HepG2 (cell line): ENCODE measurements around the gene GNRH2. TPM values are rescaled to one million over a fixed set of nuclear protein-coding genes. Genes with fewer than 3 reads are reported as not detected.

Experiments
- ATAC-seq: fragments of 200-7000 bp; cut with Tn5 transposase; 3 replicates; pipeline ENCODE4 v1.9.1; 2020; ENCODE audit warnings: mild to moderate bottlenecking, moderate library complexity
- BruUV-seq: library from RNA; stranded (reverse); fragments of 400-500 nt; replicated peaks from 2 replicates; lab custom pipeline; 2021; lab: Mats Ljungman, UMichigan
- CTCF ChIA-PET: fragments of 300-600 bp; formaldehyde crosslinking; extraction: SDS; loops from one replicate; lab custom pipeline; 2021; ENCODE audit warnings: low total read pairs, inconsistent platforms, low intra/inter-chr PET ratio; lab: Yijun Ruan, JAX
- POLR2A ChIA-PET: fragments of 350-600 bp; sonication (Branson Sonifier 250); formaldehyde crosslinking; loops from one replicate; lab custom pipeline; 2020; ENCODE audit warnings: antibody characterized with exemption, inconsistent platforms; lab: Yijun Ruan, JAX
- DNase-seq: peaks from one replicate; pipeline ENCODE4 v3.0.0-alpha.2; 2015; ENCODE audit warnings: low spot score
- FAIRE-seq: peaks from 3 replicates; lab custom pipeline; 2011; peaks lifted over from hg19 to GRCh38; lab: Jason Lieb, UNC
- H2AFZ ChIP-seq: one replicate; pipeline ENCODE4 v1.6.1; 2011; ENCODE audit warnings: low read length, inconsistent platforms
- H3K27ac ChIP-seq: fragments of 300-600 bp; 3 replicates; pipeline ENCODE4 v1.8.0; 2011; ENCODE audit warnings: mixed run types, mild to moderate bottlenecking, mixed read lengths, low read length, inconsistent platforms; ENCODE audit not compliant: insufficient read depth; ENCODE audit errors: extremely low read length
- H3K27me3 ChIP-seq, 2 experiments: fragments of 200-600 bp in 1 of 2; 2 replicates in 1 of 2; 3 replicates in 1 of 2; pipeline versions ENCODE4 v1.6.0 to v1.8.0; 2011; ENCODE audit warnings: low read length in 2 of 2, mild to moderate bottlenecking in 2 of 2, moderate library complexity in 2 of 2, inconsistent platforms in 1 of 2; ENCODE audit not compliant: insufficient read depth in 2 of 2, control insufficient read depth in 1 of 2
- H3K36me3 ChIP-seq, 2 experiments: fragments of 200-600 bp in 1 of 2; replicated peaks in 1 of 2; 2 replicates in 1 of 2; 3 replicates in 1 of 2; pipeline versions ENCODE4 v1.5.1 to v1.8.0; 2011; ENCODE audit warnings: low read length in 2 of 2, inconsistent platforms in 1 of 2; ENCODE audit not compliant: insufficient read depth in 2 of 2, control insufficient read depth in 1 of 2
- H3K4me1 ChIP-seq: 2 replicates; pipeline ENCODE4 v1.5.1; 2012; ENCODE audit warnings: low read length, inconsistent platforms; ENCODE audit not compliant: insufficient read depth
- H3K4me2 ChIP-seq: 2 replicates; pipeline ENCODE4 v1.6.0; 2011; ENCODE audit warnings: low read depth, low read length, inconsistent platforms
- H3K4me3 ChIP-seq, 3 experiments: fragments of 200-600 bp in 1 of 3; sonication (generic), shearing (Covaris generic) in 1 of 3; replicated peaks in 1 of 3; 2 replicates each; pipeline ENCODE4 v1.5.1; 2011 to 2016; ENCODE audit warnings: low read length in 3 of 3, inconsistent platforms in 2 of 3, low read depth in 2 of 3, mild to moderate bottlenecking in 2 of 3, control low read depth in 1 of 3, mixed read lengths in 1 of 3; ENCODE audit not compliant: insufficient read depth in 1 of 3
- H3K79me2 ChIP-seq: one replicate; pipeline ENCODE4 v1.6.1; 2011; ENCODE audit warnings: low read length, inconsistent platforms; ENCODE audit not compliant: insufficient read depth
- H3K9ac ChIP-seq: 2 replicates; pipeline ENCODE4 v1.6.0; 2011; ENCODE audit warnings: mild to moderate bottlenecking, low read depth, low read length, inconsistent platforms; ENCODE audit not compliant: insufficient read depth
- H3K9me3 ChIP-seq: 2 replicates; pipeline ENCODE4 v1.5.1; 2012; ENCODE audit warnings: mild to moderate bottlenecking, low read length
- H4K20me1 ChIP-seq: 2 replicates; pipeline ENCODE4 v1.6.0; 2011; ENCODE audit warnings: inconsistent platforms, mild to moderate bottlenecking, low read length, moderate library complexity; ENCODE audit not compliant: insufficient read depth
- AGO1 ChIP-seq: fragments of 200-400 bp; formaldehyde crosslinking; IDR thresholded peaks from 2 replicates; pipeline ENCODE4 v1.6.1; 2017; ENCODE audit warnings: mild to moderate bottlenecking, low read depth, low read length, moderate library complexity; ENCODE audit not compliant: poor library complexity, severe bottlenecking
- MIER3 ChIP-seq: IDR thresholded peaks from 2 replicates; pipeline ENCODE4 v1.6.1; 2016; ENCODE audit warnings: missing compliant biosample characterization, borderline replicate concordance
- MTF1 ChIP-seq: sonication (generic); formaldehyde crosslinking; IDR thresholded peaks from 2 replicates; pipeline ENCODE4 v1.5.0; 2020; ENCODE audit warnings: missing genetic modification reagents
- ONECUT2 ChIP-seq: sonication (generic); formaldehyde crosslinking; IDR thresholded peaks from 2 replicates; pipeline ENCODE4 v1.4.0; 2020; ENCODE audit warnings: missing genetic modification reagents
- POLR2AphosphoS5 ChIP-seq: IDR thresholded peaks from 2 replicates; pipeline ENCODE4 v1.6.1; 2012; ENCODE audit warnings: low read depth, low read length
- RBAK ChIP-seq: sonication (generic); formaldehyde crosslinking; IDR thresholded peaks from 2 replicates; pipeline ENCODE4 v1.5.1; 2020; ENCODE audit warnings: mild to moderate bottlenecking, missing genetic modification reagents
- RELA ChIP-seq: sonication (generic); formaldehyde crosslinking; IDR thresholded peaks from 2 replicates; pipeline ENCODE4 v1.4.0; 2020; ENCODE audit warnings: missing genetic modification reagents
- SAP130 ChIP-seq: IDR thresholded peaks from 2 replicates; pipeline ENCODE4 v1.6.1; 2016; ENCODE audit warnings: low read depth
- SATB2 ChIP-seq: sonication (generic); formaldehyde crosslinking; IDR thresholded peaks from 2 replicates; pipeline ENCODE4 v1.5.0; 2020; ENCODE audit warnings: missing genetic modification reagents
- SCMH1 ChIP-seq: sonication (generic); formaldehyde crosslinking; IDR thresholded peaks from 2 replicates; pipeline ENCODE4 v1.9.0; 2021; ENCODE audit warnings: missing genetic modification reagents, mild to moderate bottlenecking, borderline replicate concordance
- TBP ChIP-seq: sonication (generic); formaldehyde crosslinking; IDR thresholded peaks from 2 replicates; pipeline ENCODE4 v1.5.0; 2020; ENCODE audit warnings: missing genetic modification reagents
- TCF12 ChIP-seq, 2 experiments: fragments of 450-650 bp in 1 of 2; sonication (generic) in 1 of 2; formaldehyde crosslinking in 1 of 2; IDR thresholded peaks; 2 replicates each; pipeline versions ENCODE4 v1.6.1 to v1.8.0; 2017 to 2022; ENCODE audit warnings: antibody characterized with exemption in 1 of 2, mild to moderate bottlenecking in 1 of 2, missing genetic modification reagents in 1 of 2, moderate library complexity in 1 of 2
- ZBTB20 ChIP-seq: sonication (generic); formaldehyde crosslinking; IDR thresholded peaks from 2 replicates; pipeline ENCODE4 v1.8.1; 2023; ENCODE audit warnings: missing genetic modification reagents, low read depth, mild to moderate bottlenecking, borderline replicate concordance
- ZFP62 ChIP-seq: sonication (generic); formaldehyde crosslinking; IDR thresholded peaks from 2 replicates; pipeline ENCODE4 v1.4.0; 2020; ENCODE audit warnings: missing genetic modification reagents
- ZNF782 ChIP-seq: sonication (generic); formaldehyde crosslinking; IDR thresholded peaks from 2 replicates; pipeline ENCODE4 v1.4.0; 2020; ENCODE audit warnings: missing genetic modification reagents, mild to moderate bottlenecking, borderline replicate concordance
- WGBS: methylation state at CpG from one replicate; pipeline ENCODE4 v1.1.6; 2017; ENCODE audit warnings: low lambda C conversion rate; 5-methylcytosine and 5-hydroxymethylcytosine counted together
- in situ Hi-C: cut with HindIII; loops from 2 replicates; pipeline ENCODE4 v1.10.0; 2017; ENCODE audit warnings: low pct_unique_long_range_greater_than_20kb; ENCODE audit not compliant: extremely low pct_ligation_motif_present
- intact Hi-C: fragments of 100-400 bp; cut with micrococcal nuclease; formaldehyde crosslinking; loops from one replicate; pipeline ENCODE4 v1.10.0; 2022; ENCODE audit not compliant: unreplicated experiment
- polyA plus RNA-seq, 8 experiments: library from polyadenylated mRNA; depleted of rRNA in 3 of 8; stranded (reverse) in 7 of 8; unstranded in 1 of 8; fragments of >200 nt; fragmentation: Illumina TruSeq in 4 of 8; extraction: Trizol in 4 of 8; gene quantifications; 2 replicates each; pipeline versions ENCODE4 v1.2.1 to v1.2.3, GENCODE V29; 2011 to 2016; ENCODE audit warnings: low read depth in 4 of 8, missing spikeins in 1 of 8, mixed read lengths in 1 of 8; ENCODE audit not compliant: insufficient read depth in 1 of 8
- total RNA-seq, 5 experiments: library from RNA; depleted of rRNA; stranded (reverse); fragments of >200 nt; fragmentation: Illumina TruSeq; extraction: Trizol; gene quantifications; 2 replicates each; pipeline ENCODE4 v1.2.3, GENCODE V29; 2016; ENCODE audit warnings: low read depth in 1 of 5
- TF ChIP-seq, protein P1 (sequence below): sonication (generic); formaldehyde crosslinking; IDR thresholded peaks from 2 replicates; pipeline ENCODE4 v1.8.1; 2023; ENCODE audit warnings: mild to moderate bottlenecking, missing genetic modification reagents
- TF ChIP-seq, protein P2 (sequence below): sonication (generic); formaldehyde crosslinking; IDR thresholded peaks from 2 replicates; pipeline ENCODE4 v1.4.0; 2020; ENCODE audit warnings: mild to moderate bottlenecking, missing genetic modification reagents

GNRH2 gene
- total and polyA plus RNA-seq, 2 of the 13 experiments (the other 11 are each of a cell fraction or from before 2014, with no cell fraction given): 0.28 TPM; not detected in 1

- Histone ChIP-seq H3K27ac (no peak overlapping the region), H3K4me3 (no peak overlapping the region), H3K9ac (no peak overlapping the region), H2AFZ (no peak overlapping the region)
- intact Hi-C loops: no loop called here
- TF ChIP-seq MIER3 (CRISPR knock-in tag) (no peak), ZFP62 (CRISPR knock-in tag) (no peak), TCF12 (IDR thresholded peaks at IDR 0.05) (no peak), TCF12 (CRISPR knock-in tag; IDR thresholded peaks at IDR 0.05) (no peak), ONECUT2 (CRISPR knock-in tag) (no peak), SAP130 (no peak), ZBTB20 (no peak), RBAK (CRISPR knock-in tag) (no peak), POLR2AphosphoS5 (no peak), MTF1 (no peak), AGO1 (no peak), RELA (CRISPR knock-in tag) (no peak), TBP (CRISPR knock-in tag) (no peak), ZNF782 (CRISPR knock-in tag) (no peak), SATB2 (no peak), SCMH1 (CRISPR knock-in tag) (no peak)
- TF ChIP-seq, protein P1, sequence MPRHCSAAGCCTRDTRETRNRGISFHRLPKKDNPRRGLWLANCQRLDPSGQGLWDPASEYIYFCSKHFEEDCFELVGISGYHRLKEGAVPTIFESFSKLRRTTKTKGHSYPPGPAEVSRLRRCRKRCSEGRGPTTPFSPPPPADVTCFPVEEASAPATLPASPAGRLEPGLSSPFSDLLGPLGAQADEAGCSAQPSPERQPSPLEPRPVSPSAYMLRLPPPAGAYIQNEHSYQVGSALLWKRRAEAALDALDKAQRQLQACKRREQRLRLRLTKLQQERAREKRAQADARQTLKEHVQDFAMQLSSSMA (CRISPR knock-in tag): no peak
- TF ChIP-seq, protein P2, sequence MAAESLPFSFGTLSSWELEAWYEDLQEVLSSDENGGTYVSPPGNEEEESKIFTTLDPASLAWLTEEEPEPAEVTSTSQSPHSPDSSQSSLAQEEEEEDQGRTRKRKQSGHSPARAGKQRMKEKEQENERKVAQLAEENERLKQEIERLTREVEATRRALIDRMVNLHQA (CRISPR knock-in tag): no peak
- TF ChIP-seq, all 625 proteins: peak for 0
- Histone ChIP-seq H3K4me1 (no peaks in the 10 kb centered on the region), H3K27me3 (no peaks in the 10 kb centered on the region), H3K4me2 (no peak overlapping the region), H3K9me3 (no peaks in the 10 kb centered on the region), H4K20me1 (no peaks in the 10 kb centered on the region), H3K79me2 (no peaks in the 10 kb centered on the region), H3K36me3 (peaks cover 20 to 51% of the 10 kb centered on the region in 2 experiments)
- ATAC-seq: no peak
- FAIRE-seq: no peak
- DNase-seq: no peak
- 95% methylated on average over 2 of the region's 2 CpGs for WGBS
- in situ Hi-C loops: no loop called here
- POLR2A ChIA-PET: no interaction called here
- CTCF ChIA-PET: no interaction called here
- BruUV-seq: no TSS peak
Observed at GRCh38 chr20:2995796-2996195, 47.6 kb upstream of the GNRH2 start.
